Panc1 (cell line): ENCODE data around the gene TMED7. TPM values are rescaled to one million over a fixed set of nuclear protein-coding genes. Genes with fewer than 3 reads are reported as not detected.

Source experiments
- ATAC-seq: fragments of 200-7000 bp; cut with Tn5 transposase; 2 replicates; pipeline ENCODE4 v1.9.1; 2020; ENCODE audit warnings: mild to moderate bottlenecking, moderate library complexity
- BruUV-seq: library from RNA; stranded (reverse); fragments of 400-500 nt; replicated peaks from 2 replicates; lab custom pipeline; 2021; lab: Mats Ljungman, UMichigan
- CTCF ChIA-PET: fragments of 300-600 bp; sonication (Branson Sonifier 250); formaldehyde crosslinking; loops from one replicate; lab custom pipeline; 2022; ENCODE audit warnings: antibody characterized with exemption; lab: Charles Lee
- POLR2A ChIA-PET: fragments of 300-600 bp; sonication (Branson Sonifier 250); formaldehyde crosslinking; loops from one replicate; lab custom pipeline; 2022; ENCODE audit warnings: antibody characterized with exemption; lab: Charles Lee
- DNase-seq: peaks from one replicate; pipeline ENCODE4 v3.0.0-alpha.2; 2010; ENCODE audit warnings: low read depth, low spot score
- H3K27ac ChIP-seq: 2 replicates; pipeline ENCODE4 v1.5.1; 2011; ENCODE audit warnings: mild to moderate bottlenecking, low read length, inconsistent platforms
- H3K27me3 ChIP-seq: fragments of 200-500 bp; sonication (Bioruptor generic); 2 replicates; pipeline ENCODE4 v1.6.0; 2014; ENCODE audit warnings: low read length, inconsistent platforms; ENCODE audit not compliant: control insufficient read depth, insufficient read depth
- H3K36me3 ChIP-seq: fragments of 200-500 bp; sonication (Bioruptor generic); 2 replicates; pipeline ENCODE4 v1.5.1; 2014; ENCODE audit warnings: inconsistent platforms, mild to moderate bottlenecking, low read length, moderate library complexity; ENCODE audit not compliant: control insufficient read depth, insufficient read depth
- H3K4me1 ChIP-seq: 2 replicates; pipeline ENCODE4 v1.5.1; 2011; ENCODE audit warnings: inconsistent platforms, mild to moderate bottlenecking, low read length, moderate library complexity; ENCODE audit not compliant: control insufficient read depth, insufficient read depth
- H3K4me3 ChIP-seq, 2 experiments: 2 replicates each; pipeline ENCODE4 v1.5.1; 2011 to 2012; ENCODE audit warnings: low read depth in 2 of 2, low read length in 2 of 2, mild to moderate bottlenecking in 2 of 2, inconsistent platforms in 1 of 2, moderate library complexity in 1 of 2
- H3K9me3 ChIP-seq: fragments of 200-500 bp; sonication (Bioruptor generic); 2 replicates; pipeline ENCODE4 v1.5.1; 2014; ENCODE audit warnings: low read depth, mild to moderate bottlenecking, inconsistent platforms, low read length, moderate library complexity; ENCODE audit not compliant: control insufficient read depth, insufficient read depth
- POLR2AphosphoS5 ChIP-seq: IDR thresholded peaks from 2 replicates; pipeline ENCODE4 v1.6.1; 2012; ENCODE audit warnings: mild to moderate bottlenecking, low read depth, low read length, moderate library complexity
- SIN3A ChIP-seq: IDR thresholded peaks from 2 replicates; pipeline ENCODE4 v1.6.1; 2012; ENCODE audit warnings: low read depth, mild to moderate bottlenecking, low read length, moderate library complexity, borderline replicate concordance; ENCODE audit not compliant: insufficient read depth
- TCF7L2 ChIP-seq: IDR thresholded peaks from 2 replicates; pipeline ENCODE4 v1.6.1; 2011; ENCODE audit warnings: mild to moderate bottlenecking, low read depth, low read length, inconsistent platforms
- in situ Hi-C: cut with HindIII; loops from 2 replicates; pipeline ENCODE4 v1.10.0; 2016; ENCODE audit warnings: low sequenced_read_pairs, low pct_unique_long_range_greater_than_20kb
- intact Hi-C: fragments of 100-400 bp; cut with micrococcal nuclease; formaldehyde crosslinking; loops from one replicate; pipeline ENCODE4 v1.10.0; 2022; ENCODE audit not compliant: unreplicated experiment
- total RNA-seq: library from RNA; stranded (reverse); gene quantifications from one replicate; pipeline ENCODE4 v1.2.1, GENCODE V29; 2021; ENCODE audit not compliant: unreplicated experiment
- TF ChIP-seq, protein P1 (sequence below): fragments of 450-650 bp; IDR thresholded peaks from 2 replicates; pipeline ENCODE4 v1.5.1; 2017; ENCODE audit warnings: mild to moderate bottlenecking
- TF ChIP-seq, protein P2 (sequence below), 2 experiments: IDR thresholded peaks; 2 replicates each; pipeline ENCODE4 v1.6.1; 2011 to 2012; ENCODE audit warnings: low read depth in 2 of 2, control low read depth in 1 of 2, low read length in 1 of 2, mild to moderate bottlenecking in 1 of 2, moderate library complexity in 1 of 2; ENCODE audit not compliant: insufficient read depth in 1 of 2

The TMED7 gene
- total RNA-seq, 1 experiment from 2014 or later, result 113 TPM

DNA sequence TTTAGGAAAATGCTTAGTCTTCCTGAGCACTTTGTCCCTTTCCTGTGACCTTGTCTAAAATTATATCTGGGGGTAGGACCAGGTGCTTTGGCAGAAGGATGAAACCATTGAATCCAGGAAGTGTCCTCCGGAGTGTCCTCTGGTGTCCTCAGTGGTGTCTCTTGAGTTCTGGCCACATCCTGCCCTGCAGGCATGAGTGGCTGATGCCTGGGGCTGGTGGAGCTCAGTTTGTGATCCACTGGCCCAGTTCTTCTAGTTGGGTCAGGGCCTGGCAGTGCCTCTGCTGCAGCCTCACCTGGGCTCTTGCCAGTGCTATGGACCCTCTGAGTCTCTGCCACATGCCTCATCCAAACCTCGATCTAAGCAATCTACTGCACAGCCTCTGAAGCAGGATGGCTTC, 14.4 kb upstream of the TMED7 start:
- H3K4me1 ChIP-seq, result no peaks in the 10 kb centered on the region; the same call in 1 of the 2 replicates
- intact Hi-C loops (no loop called here), in situ Hi-C loops (no loop called here)
- no peaks in the 10 kb centered on the region for H3K36me3 ChIP-seq
- peaks cover 19% of the 10 kb centered on the region for H3K27me3 ChIP-seq
- ATAC-seq (no peak), DNase-seq (no peak)
- no peak overlapping the region for H3K27ac ChIP-seq
- no peaks in the 10 kb centered on the region for H3K9me3 ChIP-seq
- no peak overlapping the region for H3K4me3 ChIP-seq
- TF ChIP-seq POLR2AphosphoS5, result no peak
- BruUV-seq, result no TSS peak
- POLR2A ChIA-PET, result no interaction called here
- CTCF ChIA-PET, result no interaction called here

DNA sequence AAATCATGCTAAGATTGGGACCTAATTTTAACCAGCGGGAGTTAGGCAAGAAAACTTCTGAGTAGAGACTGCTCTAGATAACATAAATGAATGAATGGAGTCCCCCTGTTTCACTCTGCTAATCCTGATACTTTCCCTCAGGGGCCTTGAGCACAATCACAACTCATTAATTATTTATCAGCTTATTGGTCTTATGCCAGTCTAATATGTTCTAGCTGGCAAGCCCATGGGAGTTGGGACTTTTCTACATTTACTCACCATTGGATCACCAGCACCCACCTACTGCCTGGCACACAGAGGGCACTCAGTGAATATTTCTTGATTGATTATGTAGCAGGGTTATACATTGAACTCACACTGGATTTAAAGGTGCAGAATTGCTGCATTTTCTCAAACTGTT, 13.5 kb upstream of the TMED7 start:
- H3K9me3 ChIP-seq, result no peaks in the 10 kb centered on the region
- H3K27ac ChIP-seq, result no peak overlapping the region
- no TSS peak for BruUV-seq
- ATAC-seq (no peak), DNase-seq (no peak)
- H3K4me1 ChIP-seq, result no peaks in the 10 kb centered on the region; the same call in none of the 2 replicates
- TF ChIP-seq TCF7L2, result no peak
- ChIA-PET CTCF (no interaction called here), POLR2A (no interaction called here)
- intact Hi-C loops (no loop called here), in situ Hi-C loops (no loop called here)
- H3K27me3 ChIP-seq, result peaks cover 18% of the 10 kb centered on the region
- no peaks in the 10 kb centered on the region for H3K36me3 ChIP-seq
- no peak overlapping the region for H3K4me3 ChIP-seq

DNA sequence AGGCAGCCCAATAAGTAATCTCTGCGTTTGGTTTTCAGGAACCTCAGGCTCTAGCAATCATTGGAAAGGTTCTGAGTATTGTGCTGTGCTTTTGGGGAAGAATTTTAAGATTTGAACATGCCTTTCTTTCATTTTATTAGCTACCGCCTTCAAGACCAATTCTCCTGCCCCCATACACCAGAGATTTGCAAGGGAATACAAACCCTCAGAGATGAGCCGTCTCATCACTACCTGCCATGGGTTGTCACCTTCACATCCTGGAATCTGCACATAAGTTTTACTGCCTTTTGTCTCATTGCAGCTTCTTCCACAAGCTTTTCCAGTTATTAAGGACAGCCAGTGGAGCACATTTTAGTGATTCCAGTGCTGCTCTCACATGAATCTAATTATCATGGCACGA, 11.7 kb upstream of the TMED7 start:
- no peaks in the 10 kb centered on the region; the same call in none of the 2 replicates for H3K4me1 ChIP-seq
- H3K27me3 ChIP-seq, result peaks cover 11% of the 10 kb centered on the region
- CTCF ChIA-PET, result no interaction called here
- H3K27ac ChIP-seq, result no peak overlapping the region
- in situ Hi-C loops, result no loop called here
- no peak overlapping the region for H3K4me3 ChIP-seq
- POLR2A ChIA-PET, result no interaction called here
- intact Hi-C loops, result no loop called here
- ATAC-seq (no peak), DNase-seq (no peak)
- TF ChIP-seq, protein P1, sequence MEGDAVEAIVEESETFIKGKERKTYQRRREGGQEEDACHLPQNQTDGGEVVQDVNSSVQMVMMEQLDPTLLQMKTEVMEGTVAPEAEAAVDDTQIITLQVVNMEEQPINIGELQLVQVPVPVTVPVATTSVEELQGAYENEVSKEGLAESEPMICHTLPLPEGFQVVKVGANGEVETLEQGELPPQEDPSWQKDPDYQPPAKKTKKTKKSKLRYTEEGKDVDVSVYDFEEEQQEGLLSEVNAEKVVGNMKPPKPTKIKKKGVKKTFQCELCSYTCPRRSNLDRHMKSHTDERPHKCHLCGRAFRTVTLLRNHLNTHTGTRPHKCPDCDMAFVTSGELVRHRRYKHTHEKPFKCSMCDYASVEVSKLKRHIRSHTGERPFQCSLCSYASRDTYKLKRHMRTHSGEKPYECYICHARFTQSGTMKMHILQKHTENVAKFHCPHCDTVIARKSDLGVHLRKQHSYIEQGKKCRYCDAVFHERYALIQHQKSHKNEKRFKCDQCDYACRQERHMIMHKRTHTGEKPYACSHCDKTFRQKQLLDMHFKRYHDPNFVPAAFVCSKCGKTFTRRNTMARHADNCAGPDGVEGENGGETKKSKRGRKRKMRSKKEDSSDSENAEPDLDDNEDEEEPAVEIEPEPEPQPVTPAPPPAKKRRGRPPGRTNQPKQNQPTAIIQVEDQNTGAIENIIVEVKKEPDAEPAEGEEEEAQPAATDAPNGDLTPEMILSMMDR, result no peak
- no peak for TF ChIP-seq TCF7L2
- no peak for TF ChIP-seq SIN3A
- TF ChIP-seq POLR2AphosphoS5, result no peak
- TF ChIP-seq, protein P2, sequence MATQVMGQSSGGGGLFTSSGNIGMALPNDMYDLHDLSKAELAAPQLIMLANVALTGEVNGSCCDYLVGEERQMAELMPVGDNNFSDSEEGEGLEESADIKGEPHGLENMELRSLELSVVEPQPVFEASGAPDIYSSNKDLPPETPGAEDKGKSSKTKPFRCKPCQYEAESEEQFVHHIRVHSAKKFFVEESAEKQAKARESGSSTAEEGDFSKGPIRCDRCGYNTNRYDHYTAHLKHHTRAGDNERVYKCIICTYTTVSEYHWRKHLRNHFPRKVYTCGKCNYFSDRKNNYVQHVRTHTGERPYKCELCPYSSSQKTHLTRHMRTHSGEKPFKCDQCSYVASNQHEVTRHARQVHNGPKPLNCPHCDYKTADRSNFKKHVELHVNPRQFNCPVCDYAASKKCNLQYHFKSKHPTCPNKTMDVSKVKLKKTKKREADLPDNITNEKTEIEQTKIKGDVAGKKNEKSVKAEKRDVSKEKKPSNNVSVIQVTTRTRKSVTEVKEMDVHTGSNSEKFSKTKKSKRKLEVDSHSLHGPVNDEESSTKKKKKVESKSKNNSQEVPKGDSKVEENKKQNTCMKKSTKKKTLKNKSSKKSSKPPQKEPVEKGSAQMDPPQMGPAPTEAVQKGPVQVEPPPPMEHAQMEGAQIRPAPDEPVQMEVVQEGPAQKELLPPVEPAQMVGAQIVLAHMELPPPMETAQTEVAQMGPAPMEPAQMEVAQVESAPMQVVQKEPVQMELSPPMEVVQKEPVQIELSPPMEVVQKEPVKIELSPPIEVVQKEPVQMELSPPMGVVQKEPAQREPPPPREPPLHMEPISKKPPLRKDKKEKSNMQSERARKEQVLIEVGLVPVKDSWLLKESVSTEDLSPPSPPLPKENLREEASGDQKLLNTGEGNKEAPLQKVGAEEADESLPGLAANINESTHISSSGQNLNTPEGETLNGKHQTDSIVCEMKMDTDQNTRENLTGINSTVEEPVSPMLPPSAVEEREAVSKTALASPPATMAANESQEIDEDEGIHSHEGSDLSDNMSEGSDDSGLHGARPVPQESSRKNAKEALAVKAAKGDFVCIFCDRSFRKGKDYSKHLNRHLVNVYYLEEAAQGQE (IDR thresholded peaks at IDR 0.05; ENCODE audit: insufficient read depth in 1 of 2, low read depth in 2 of 2, low read length in 1 of 2), result no peak
- BruUV-seq, result no TSS peak
- H3K9me3 ChIP-seq, result no peaks in the 10 kb centered on the region
- H3K36me3 ChIP-seq, result no peaks in the 10 kb centered on the region
